ENCODE results near the gene GOLGA8K. TPM values are rescaled to one million over a fixed set of nuclear protein-coding genes. Genes with fewer than 3 reads are reported as not detected.
"Not testable (repeated sequence)": the region's sequence is repeated elsewhere in the genome, so short reads cannot be mapped to it uniquely, and the experiment has no call there.

GOLGA8K gene, protein sequence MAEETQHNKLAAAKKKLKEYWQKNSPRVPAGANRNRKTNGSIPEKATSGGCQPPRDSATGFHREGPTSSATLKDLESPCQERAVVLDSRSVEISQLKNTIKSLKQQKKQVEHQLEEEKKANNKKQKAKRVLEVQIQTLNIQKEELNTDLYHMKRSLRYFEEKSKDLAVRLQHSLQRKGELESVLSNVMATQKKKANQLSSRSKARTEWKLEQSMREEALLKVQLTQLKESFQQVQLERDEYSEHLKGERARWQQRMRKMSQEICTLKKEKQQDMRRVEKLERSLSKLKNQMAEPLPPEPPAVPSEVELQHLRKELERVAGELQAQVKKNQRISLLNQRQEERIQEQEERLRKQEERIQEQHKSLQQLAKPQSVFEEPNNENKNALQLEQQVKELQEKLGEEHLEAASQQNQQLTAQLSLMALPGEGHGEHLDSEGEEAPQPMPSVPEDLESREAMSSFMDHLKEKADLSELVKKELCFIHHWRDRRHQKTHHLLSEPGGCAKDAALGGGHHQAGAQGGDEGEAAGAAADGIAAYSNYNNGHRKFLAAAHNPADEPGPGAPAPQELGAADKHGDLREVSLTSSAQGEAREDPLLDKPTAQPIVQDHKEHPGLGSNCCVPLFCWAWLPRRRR
- total RNA-seq (ENCODE audit: low replicate concordance), result 0.65 TPM in 1 of 2 replicates, not detected in the other

DNA sequence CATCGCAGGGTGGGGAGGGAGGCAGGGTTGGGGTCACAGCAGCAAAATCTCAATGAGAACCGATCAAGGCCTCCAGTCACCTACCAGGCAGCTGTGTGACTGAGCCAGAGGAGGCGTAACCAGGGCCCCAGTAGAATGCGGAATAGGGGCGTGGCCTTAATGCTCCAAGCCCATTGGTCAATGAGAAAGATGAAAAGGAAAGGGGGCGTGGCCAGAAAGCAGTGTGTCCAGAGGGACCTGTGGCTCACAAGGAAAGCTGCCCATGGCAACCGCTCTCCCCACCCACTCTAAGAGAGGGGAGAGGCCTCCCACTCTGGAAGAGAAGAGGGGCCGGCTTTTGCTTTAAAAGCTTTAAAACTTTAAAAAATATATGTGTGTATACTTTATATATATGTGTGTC lies at the start of gene GOLGA8K:
Gene GOLGA8K (minus strand): TSS at position 101 of the 400 bp plus-strand sequence. CDS start 98 bp downstream, at position 3.
- DNase-seq (ENCODE audit: low read depth); H3K4me3 ChIP-seq (ENCODE audit: low read depth, low read length): not testable (repeated sequence)

DNA sequence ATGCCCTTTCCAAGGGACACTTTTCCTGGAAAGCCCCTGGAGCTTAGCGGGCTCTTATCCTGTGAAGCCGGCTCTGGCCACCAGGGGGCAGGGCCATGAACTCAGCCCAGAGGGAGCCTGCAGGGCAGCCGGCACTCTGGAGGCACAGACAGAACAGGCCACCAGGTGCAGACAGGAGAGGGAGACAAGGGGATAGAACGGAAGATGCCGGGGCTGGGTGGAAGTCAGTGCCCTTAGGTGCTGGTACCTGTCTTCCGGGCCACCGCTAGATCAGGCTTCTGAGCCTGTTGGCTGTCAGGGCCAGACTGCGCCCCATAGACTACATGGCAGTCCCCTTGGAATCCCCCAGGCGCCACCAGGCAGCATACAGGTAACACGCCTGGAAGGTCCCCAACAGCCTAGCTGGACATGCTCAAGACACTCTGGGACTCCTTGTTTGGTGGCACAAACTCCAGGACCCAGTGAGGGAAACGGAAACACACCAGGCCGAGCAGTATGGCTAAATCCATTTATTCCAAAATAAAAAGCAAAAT lies 37.4 kb upstream of the GOLGA8K start:
- not testable (repeated sequence) for H3K4me3 ChIP-seq (ENCODE audit: low read depth, low read length); DNase-seq (ENCODE audit: low read depth)

DNA sequence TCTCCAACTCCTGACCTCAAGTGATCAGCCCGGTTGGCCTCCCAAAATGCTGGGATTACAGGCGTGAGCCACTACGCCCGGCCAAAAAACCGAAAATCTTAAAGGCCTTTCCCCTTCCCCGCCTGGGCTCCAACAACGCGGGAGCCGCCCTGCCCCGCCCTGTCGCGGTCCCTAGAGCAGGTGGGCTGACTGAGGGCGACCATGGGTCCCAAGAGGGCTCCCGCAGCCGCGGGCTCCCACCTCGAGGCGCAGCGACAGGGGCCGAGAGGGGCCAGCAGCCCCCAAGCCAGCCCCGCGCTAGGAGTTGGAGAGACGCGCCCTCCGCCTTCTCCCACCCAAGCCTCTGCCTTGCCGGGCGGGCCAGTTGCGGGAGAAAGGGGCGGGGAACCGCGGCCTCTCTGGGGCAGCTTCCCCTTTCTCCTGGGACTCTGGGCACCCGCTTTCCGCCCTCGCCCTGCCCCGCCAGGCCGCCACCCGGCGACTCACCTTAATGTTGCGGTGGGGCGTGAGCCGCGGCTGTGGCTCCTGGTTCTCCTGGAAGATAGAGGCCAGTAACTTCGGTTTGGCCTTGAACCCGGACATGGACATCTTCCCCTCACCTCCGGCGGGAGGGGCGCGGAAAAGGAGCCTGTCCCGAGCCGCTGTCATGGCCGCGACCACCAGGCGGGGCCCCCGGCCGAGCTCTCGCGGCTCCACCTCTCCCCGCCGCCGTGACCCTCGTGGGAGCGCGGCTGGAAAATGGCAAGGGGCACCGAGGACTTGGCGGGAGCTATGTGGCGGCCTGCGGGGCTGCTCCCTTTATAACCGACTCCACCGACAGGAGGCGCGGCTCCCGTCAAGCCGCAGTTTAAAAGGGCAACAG lies 31.2 kb upstream of the GOLGA8K start:
- not testable (repeated sequence) for H3K4me3 ChIP-seq (ENCODE audit: low read depth, low read length); DNase-seq (ENCODE audit: low read depth)

DNA sequence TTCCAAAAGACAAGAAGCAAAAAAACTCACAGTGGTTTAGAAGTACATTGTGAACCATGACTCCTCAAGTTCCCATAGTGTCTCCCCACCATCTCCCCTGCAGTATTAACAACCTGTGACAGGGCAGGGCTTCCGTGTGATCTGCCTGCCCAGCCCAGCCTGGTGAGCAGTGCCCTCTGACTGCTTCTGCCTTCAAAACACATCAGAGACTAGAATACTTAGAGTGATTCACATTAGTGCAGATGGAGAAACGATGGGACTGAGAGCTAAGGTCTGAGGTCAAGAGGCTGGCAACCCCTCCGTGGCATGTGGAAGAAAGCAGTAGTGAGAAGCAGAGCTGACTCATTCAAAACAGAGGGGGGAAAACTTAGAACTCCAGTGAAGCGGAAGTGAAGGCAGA lies 24.5 kb upstream of the GOLGA8K start:
- DNase-seq (ENCODE audit: low read depth); H3K4me3 ChIP-seq (ENCODE audit: low read depth, low read length): not testable (repeated sequence)

DNA sequence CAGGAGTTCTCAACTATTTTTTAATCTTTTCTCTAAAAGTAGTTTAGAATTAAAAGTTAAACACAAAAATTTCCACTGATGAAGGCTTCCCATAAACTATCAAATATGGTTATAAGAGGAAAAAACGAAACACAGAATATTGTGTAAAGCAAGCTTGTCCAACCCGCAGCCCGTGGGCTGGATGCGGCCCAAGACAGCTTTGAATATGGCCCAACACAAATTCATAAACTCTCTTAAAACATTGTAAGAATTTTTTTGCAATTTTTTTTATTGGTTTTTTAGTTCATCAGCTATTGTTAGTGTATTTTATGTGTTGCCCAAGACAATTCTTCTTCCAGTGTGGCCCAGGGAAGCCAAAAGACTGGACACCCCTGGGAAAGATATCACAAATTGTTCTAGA lies 23.4 kb upstream of the GOLGA8K start:
- peak; percentile 0 for DNase-seq (ENCODE audit: low read depth)
- not testable (repeated sequence) for H3K4me3 ChIP-seq (ENCODE audit: low read depth, low read length)

DNA sequence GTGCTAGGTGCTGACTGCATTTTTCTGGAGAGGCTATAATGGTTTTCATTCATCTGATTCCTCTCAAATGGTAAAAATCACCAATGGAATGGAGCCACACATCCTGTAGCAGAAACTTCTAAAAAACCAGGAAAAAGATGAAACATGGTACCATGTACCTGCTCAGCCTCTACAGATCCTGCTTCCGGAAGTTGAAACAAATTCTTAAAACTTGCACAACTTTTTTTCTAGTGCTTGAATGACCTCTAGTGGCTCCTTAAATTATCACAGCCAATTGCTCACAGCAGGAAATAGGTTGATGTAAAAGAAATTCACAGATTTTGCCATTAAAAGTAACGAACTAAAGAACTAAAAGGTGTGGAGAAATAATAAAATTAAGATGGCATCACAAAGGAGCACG lies 4.8 kb upstream of the GOLGA8K start:
- not testable (repeated sequence) for DNase-seq (ENCODE audit: low read depth); H3K4me3 ChIP-seq (ENCODE audit: low read depth, low read length)

DNA sequence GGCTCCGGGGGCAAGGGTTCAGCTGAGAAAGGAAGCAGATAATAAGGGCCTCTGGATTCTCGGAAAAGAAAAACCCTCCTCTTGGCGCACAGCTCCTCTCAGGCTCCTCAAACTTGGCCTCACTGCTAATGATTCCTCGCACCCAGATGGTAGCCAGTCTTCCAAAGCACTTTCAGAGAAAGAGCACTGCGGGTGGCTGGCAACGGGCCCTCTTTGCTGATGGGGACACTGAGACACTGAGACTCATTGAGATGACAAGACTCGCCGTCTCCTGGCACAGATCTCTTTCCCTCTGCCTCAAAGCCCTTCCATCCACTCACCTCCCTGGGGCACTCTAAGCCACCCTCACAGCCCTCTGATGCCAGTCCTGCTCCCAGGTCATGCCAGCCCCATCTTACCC lies 6.6 kb downstream of the GOLGA8K start:
- DNase-seq (ENCODE audit: low read depth); H3K4me3 ChIP-seq (ENCODE audit: low read depth, low read length): not testable (repeated sequence)

DNA sequence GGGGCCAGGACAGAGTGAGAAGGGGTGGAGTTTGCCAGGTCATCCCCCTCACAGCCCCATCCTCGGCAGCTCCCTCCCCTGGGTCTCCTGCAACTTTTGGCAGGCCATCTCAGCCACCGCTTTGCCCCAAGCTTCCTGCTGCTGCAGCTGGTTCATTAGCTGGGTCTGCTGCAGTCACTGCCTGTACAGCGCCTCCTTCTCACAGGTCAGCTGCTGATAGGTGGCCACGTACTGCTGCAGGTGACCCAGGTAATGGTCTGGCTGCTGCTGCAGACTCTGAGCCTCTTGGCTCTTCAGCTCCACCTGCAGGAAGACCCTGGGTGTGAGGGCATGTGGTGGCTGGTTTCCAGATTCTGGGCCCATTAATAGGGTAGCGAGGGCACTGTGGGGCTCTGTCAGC lies 8.3 kb downstream of the GOLGA8K start:
- not testable (repeated sequence) for DNase-seq (ENCODE audit: low read depth)

DNA sequence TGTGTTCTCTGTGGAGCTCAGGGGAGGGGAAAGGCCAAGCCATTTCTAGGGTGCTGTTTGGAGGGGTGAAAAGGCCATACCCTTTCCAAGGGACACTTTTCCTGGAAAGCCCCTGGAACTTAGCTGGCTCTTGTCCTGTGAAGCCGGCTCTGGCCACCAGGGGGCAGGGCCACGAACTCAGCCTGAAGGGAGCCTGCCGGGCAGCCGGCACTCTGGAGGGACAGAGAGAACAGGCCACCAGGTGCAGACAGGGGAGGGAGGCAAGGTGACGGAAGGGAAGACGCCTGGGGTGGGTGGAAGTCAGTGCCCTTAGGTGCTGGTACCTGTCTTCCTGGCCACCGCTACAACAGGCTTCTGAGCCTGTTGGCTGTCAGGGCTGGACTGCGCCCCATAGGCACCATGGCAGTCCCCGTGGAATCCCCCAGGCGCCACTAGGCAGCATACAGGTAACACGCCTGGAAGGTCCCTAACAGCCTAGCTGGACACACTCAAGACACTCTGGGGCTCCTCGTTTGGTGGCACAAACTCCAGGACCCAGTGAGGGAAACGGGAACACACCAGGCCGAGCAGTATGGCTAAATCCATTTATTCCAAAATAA lies 14.9 kb downstream of the GOLGA8K start:
- not testable (repeated sequence) for DNase-seq (ENCODE audit: low read depth); H3K4me3 ChIP-seq (ENCODE audit: low read depth, low read length)

More for the DNA sequence above, 8.3 kb downstream of the GOLGA8K start:
- not testable (repeated sequence) for H3K4me3 ChIP-seq (ENCODE audit: low read depth, low read length)

DNA sequence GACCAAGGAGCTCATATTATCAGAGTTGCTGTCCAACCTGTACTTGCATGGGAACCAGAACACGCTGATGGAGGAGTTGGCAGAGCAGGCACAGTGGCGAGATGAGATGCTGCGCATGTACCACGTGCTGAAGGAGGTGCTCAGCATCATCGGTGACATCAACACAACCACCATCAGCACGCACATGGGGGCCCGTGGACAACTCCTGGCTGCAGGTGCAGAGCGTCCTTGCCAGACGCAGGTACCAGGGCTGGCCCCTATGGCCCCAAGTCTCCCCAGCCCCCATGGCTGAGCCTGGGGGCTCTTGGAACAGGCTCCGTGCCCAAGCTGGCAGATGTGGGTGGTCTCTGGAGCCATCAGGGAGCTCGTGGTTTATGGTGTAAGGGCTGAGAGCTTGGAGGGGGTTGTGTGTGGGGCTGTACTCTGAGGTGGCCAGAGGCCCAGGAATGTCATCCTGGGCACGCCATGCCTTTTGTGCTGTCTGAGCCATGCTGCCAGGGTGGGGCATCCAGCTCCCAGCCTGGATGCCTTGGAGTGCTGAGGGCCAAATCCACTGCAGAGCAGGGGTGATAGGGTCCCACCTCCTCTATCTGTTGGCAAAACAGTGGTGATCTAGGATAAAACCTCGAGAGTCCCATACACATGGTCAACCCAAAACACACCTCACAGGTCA lies 17.1 kb downstream of the GOLGA8K start:
- H3K4me3 ChIP-seq (ENCODE audit: low read depth, low read length); DNase-seq (ENCODE audit: low read depth): not testable (repeated sequence)

DNA sequence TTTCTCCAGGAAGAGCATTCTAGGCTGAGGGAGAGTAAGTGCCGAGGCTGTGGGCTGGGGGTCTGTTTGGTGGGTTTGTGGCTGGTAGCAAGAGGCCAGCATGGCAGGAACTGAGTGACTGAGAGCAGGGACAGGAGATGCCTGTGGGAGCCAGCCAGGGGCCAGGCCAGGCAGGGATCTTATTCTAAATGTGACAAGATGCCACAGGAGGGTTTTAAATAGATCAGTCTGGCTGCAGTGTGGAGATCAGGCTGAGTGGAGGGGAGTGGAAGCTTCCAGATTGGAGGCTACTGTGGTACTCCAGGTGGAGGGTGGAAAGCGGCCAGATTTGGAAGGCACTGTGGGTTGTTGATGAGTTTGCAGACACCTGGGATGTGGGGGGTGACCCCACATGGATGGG lies 28.9 kb downstream of the GOLGA8K start:
- not testable (repeated sequence) for H3K4me3 ChIP-seq (ENCODE audit: low read depth, low read length); DNase-seq (ENCODE audit: low read depth)

DNA sequence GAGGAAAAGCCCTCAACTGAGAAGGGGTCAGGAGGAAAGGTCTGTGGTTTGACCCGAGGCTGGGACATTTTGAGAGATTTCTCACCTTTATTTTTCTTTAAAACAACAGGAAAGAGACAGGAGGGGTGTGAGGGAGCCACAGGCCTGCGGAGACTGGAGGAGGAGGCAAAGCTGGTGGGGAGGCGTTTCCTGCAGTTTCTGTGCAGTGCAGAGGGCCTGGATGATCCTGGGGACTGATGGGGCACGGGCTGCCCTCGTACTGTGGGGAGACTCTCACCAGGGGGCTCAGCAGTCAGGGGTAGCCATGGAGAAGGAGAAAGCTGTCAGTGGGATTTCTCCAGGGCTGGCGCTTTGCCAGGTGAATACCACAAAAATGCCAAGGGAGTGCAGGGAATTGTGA lies 29.4 kb downstream of the GOLGA8K start:
- H3K4me3 ChIP-seq (ENCODE audit: low read depth, low read length); DNase-seq (ENCODE audit: low read depth): not testable (repeated sequence)

DNA sequence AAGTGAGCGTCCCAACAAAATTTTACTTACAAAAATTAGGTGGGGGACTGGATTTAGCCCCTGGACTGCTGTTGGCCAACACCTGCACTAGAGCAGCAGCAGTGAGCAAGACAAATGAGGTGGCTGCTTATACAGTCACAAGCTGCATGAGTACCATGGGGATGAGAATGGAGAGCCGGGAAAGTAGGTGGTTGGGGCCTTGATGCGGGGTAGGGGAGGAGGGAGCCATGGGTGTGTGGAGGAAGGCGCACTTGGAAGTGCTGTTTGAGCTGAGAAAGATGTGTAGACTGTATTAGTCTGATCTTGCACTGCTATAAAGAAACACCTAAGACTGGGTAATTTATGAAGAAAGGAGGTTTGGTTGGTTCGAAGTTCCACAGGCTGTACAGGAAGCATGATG lies 31.0 kb downstream of the GOLGA8K start:
- not testable (repeated sequence) for H3K4me3 ChIP-seq (ENCODE audit: low read depth, low read length); DNase-seq (ENCODE audit: low read depth)

DNA sequence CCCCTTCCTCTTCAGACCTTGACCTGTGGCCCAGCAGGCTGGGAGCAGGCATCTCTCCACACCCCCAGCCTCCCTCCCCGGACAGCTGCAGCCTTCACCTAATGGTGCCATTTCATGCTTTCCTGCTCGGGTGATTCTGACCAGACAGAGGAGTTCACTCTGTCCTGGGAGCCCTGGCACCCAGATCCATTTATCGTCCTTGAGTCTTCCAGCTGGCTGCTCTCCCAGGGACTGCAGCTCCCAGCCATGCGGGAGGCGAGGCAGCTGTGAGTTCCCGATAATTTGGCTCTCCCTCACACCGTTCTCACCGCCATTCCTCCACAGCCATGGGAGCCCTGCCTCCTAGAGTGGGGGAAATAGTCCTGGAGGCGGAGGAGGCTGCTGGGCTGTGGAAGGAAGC lies 32.6 kb downstream of the GOLGA8K start:
- not testable (repeated sequence) for DNase-seq (ENCODE audit: low read depth); H3K4me3 ChIP-seq (ENCODE audit: low read depth, low read length)

DNA sequence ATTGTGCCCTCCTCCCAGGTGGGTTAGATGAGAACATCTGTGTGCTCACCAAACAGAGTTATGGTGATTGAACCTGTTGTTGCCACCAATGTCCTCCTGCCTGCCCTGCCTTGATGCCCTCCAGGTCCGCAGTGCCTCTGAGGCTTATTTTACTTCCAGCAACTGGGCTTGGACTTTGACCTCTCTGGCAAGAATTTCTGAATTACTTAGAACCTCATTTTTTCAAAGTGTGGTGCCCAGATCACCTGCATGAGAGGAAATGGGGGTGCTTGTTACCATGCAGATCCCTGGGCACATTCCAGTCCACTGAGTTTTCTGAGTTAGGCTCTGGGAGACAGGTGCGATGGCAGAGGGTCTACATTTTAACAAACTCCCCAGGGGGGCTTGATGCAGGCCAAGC lies 33.0 kb downstream of the GOLGA8K start:
- H3K4me3 ChIP-seq (ENCODE audit: low read depth, low read length); DNase-seq (ENCODE audit: low read depth): not testable (repeated sequence)

DNA sequence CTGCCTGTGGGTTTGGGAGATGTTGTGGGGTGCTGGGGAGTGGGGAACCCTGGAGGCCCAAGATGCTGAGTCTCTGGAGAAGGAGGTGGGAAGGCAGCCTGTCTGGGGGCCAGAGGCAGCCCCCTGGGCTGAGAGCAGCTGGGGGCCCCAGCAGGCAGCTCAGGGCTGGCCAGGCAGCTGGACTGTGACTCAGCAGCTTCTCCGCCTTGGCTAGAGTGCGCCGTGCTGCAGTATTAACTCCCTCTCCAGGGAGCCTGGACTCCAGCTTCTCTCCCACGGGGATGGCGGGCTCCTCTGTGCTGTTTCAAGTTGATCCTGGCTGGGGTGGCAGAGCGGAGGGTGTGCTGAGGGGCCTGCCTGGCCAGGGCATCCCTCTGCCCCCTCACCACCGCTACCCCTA lies 36.6 kb downstream of the GOLGA8K start:
- DNase-seq (ENCODE audit: low read depth), result not testable (repeated sequence)

DNA sequence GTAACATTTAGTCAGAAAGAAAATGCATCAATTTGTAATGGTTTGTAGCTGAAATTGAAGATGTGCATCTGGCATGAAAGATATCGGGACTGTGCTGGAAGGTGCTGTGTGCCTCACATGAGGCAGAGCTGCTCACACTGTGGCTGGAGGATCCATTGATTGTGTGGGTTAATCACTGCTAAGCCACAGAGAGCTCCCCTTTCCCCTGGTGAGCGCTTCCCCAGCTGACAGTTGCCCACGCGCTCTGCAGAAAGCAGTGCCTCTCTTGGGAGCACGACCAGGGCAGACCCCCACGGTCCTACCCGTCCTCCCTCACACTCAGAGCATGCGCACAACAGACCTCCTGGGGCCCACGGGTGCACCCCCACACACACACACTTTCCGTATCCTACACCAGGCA lies 37.1 kb downstream of the GOLGA8K start:
- not testable (repeated sequence) for H3K4me3 ChIP-seq (ENCODE audit: low read depth, low read length); DNase-seq (ENCODE audit: low read depth)

More for the DNA sequence above, 36.6 kb downstream of the GOLGA8K start:
- not testable (repeated sequence) for H3K4me3 ChIP-seq (ENCODE audit: low read depth, low read length)

DNA sequence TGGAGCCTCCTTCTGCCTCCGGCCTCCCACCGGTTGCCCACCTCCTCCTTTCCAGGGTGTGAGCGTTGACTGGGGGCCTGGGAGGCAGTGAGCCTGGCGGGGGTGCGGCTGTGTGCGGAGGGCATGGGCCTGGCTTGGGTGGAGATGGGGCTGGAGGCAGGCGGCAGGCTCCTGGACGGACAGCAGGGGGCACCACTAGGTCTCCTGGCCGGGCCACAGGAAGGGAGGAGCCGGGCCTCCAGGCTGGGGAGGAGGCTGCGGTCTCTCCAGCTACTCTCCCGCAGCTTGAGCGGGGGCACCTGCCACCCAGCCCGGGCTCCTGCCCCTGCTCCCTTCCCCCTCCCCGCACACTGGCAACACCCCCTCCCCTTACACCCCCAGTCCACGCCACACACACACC lies 38.1 kb downstream of the GOLGA8K start:
- not testable (repeated sequence) for H3K4me3 ChIP-seq (ENCODE audit: low read depth, low read length); DNase-seq (ENCODE audit: low read depth)
